ENCODE data around the gene NOX3. TPM values are rescaled to one million over a fixed set of nuclear protein-coding genes. Genes with fewer than 3 reads are reported as not detected.

The NOX3 gene
- total and polyA plus RNA-seq, 2 donors (not counting 1 experiment from before 2014, with no cell fraction given): not detected

- no peak overlapping the region for H3K9ac ChIP-seq (ENCODE audit: low read length)
- H3K27me3 ChIP-seq (replicated peaks in 1 of 4; ENCODE audit: control extremely low read depth in 1 of 4, control insufficient read depth in 3 of 4, insufficient read depth in 4 of 4, low read length in 3 of 4): peaks cover 0 to 3% (median 0%) of the 10 kb centered on the region in 4 experiments
- H3K9me3 Mint-ChIP-seq (ENCODE audit: insufficient read depth): no peaks in the 10 kb centered on the region
- intact Hi-C loops (cut with micrococcal nuclease): no loop called here
- no peaks in the 10 kb centered on the region for H4K20me1 ChIP-seq (ENCODE audit: control insufficient read depth, insufficient read depth, low read length, poor library complexity, severe bottlenecking)
- H3K27ac Mint-ChIP-seq: no peak overlapping the region
- ChIA-PET CTCF (no interaction called here), POLR2A (no interaction called here)
- no peaks in the 10 kb centered on the region for H3K36me3 ChIP-seq (replicated peaks in 1 of 2; ENCODE audit: control extremely low read depth in 1 of 2, control insufficient read depth in 1 of 2, extremely low read depth in 1 of 2, insufficient read depth in 2 of 2, low read length in 1 of 2)
- TF ChIP-seq CTCF (IDR thresholded peaks at IDR 0.05) (no peak), EZH2 (IDR thresholded peaks at IDR 0.05; ENCODE audit: borderline replicate concordance, insufficient read depth, low read depth, low read length, poor library complexity, severe bottlenecking) (no peak)
- H3K4me3 ChIP-seq (ENCODE audit: control extremely low read depth in 1 of 5, extremely low read depth in 1 of 5, insufficient read depth in 1 of 5, low read depth in 2 of 5, low read length in 4 of 5): no peak overlapping the region
- no CpG with 5 or more reads among the region's 4 CpGs for WGBS (ENCODE audit: insufficient coverage)
- no peak overlapping the region for H3K4me3 Mint-ChIP-seq
- no peak overlapping the region for H3K4me2 ChIP-seq (replicated peaks; ENCODE audit: low read depth, low read length, poor library complexity, severe bottlenecking)
- H3K27me3 Mint-ChIP-seq: peaks cover 28% of the 10 kb centered on the region
- H3K79me2 ChIP-seq (ENCODE audit: control insufficient read depth, insufficient read depth, low read length): no peaks in the 10 kb centered on the region
- DNase-seq: no peak
- H3K9me3 ChIP-seq (ENCODE audit: control extremely low read depth in 1 of 3, control insufficient read depth in 2 of 3, insufficient read depth in 1 of 3, low read length in 2 of 3): no peaks in the 10 kb centered on the region
- no peak overlapping the region for H3K27ac ChIP-seq (ENCODE audit: low read length in 2 of 2)
- ATAC-seq (ENCODE audit: low read depth): no peak
- H2AFZ ChIP-seq (ENCODE audit: insufficient read depth, low read depth, low read length, poor library complexity, severe bottlenecking): no peak overlapping the region
- H3K4me1 ChIP-seq (ENCODE audit: control insufficient read depth in 2 of 2, insufficient read depth in 2 of 2, low read length in 2 of 2): no peaks in the 10 kb centered on the region
- H3K4me1 Mint-ChIP-seq: peaks cover 7% of the 10 kb centered on the region
Observed at GRCh38 chr6:155454471-155454870, 1.2 kb downstream of the NOX3 start.

GRCh38 chr6:155454008-155454407 is 1.6 kb downstream of the NOX3 start:
- Histone ChIP-seq H3K9ac (ENCODE audit: low read length) (no peak overlapping the region), H3K27me3 (replicated peaks in 1 of 4; ENCODE audit: control extremely low read depth in 1 of 4, control insufficient read depth in 3 of 4, insufficient read depth in 4 of 4, low read length in 3 of 4) (peaks cover 0 to 3% (median 0%) of the 10 kb centered on the region in 4 experiments), H3K4me1 (ENCODE audit: control insufficient read depth in 2 of 2, insufficient read depth in 2 of 2, low read length in 2 of 2) (no peaks in the 10 kb centered on the region), H3K36me3 (replicated peaks in 1 of 2; ENCODE audit: control extremely low read depth in 1 of 2, control insufficient read depth in 1 of 2, extremely low read depth in 1 of 2, insufficient read depth in 2 of 2, low read length in 1 of 2) (no peaks in the 10 kb centered on the region), H3K79me2 (ENCODE audit: control insufficient read depth, insufficient read depth, low read length) (no peaks in the 10 kb centered on the region), H4K20me1 (ENCODE audit: control insufficient read depth, insufficient read depth, low read length, poor library complexity, severe bottlenecking) (no peaks in the 10 kb centered on the region), H2AFZ (ENCODE audit: insufficient read depth, low read depth, low read length, poor library complexity, severe bottlenecking) (no peak overlapping the region), H3K4me3 (ENCODE audit: control extremely low read depth in 1 of 5, extremely low read depth in 1 of 5, insufficient read depth in 1 of 5, low read depth in 2 of 5, low read length in 4 of 5) (no peak overlapping the region), H3K4me2 (replicated peaks; ENCODE audit: low read depth, low read length, poor library complexity, severe bottlenecking) (no peak overlapping the region), H3K27ac (ENCODE audit: low read length in 2 of 2) (no peak overlapping the region), H3K9me3 (ENCODE audit: control extremely low read depth in 1 of 3, control insufficient read depth in 2 of 3, insufficient read depth in 1 of 3, low read length in 2 of 3) (no peaks in the 10 kb centered on the region)
- ATAC-seq (ENCODE audit: low read depth): no peak
- ChIA-PET POLR2A (no interaction called here), CTCF (no interaction called here)
- no peak for DNase-seq
- no peak overlapping the region for H3K4me3 Mint-ChIP-seq
- no peaks in the 10 kb centered on the region for H3K9me3 Mint-ChIP-seq (ENCODE audit: insufficient read depth)
- peaks cover 7% of the 10 kb centered on the region for H3K4me1 Mint-ChIP-seq
- intact Hi-C loops (cut with micrococcal nuclease): no loop called here
- no peak for TF ChIP-seq EZH2 (IDR thresholded peaks at IDR 0.05; ENCODE audit: borderline replicate concordance, insufficient read depth, low read depth, low read length, poor library complexity, severe bottlenecking)
- no peak for TF ChIP-seq CTCF (IDR thresholded peaks at IDR 0.05)
- 83% methylated on average over 1 of the region's 1 CpG for WGBS (ENCODE audit: insufficient coverage)
- peaks cover 30% of the 10 kb centered on the region for H3K27me3 Mint-ChIP-seq
- no peak overlapping the region for H3K27ac Mint-ChIP-seq

Measured in B cell (primary cell).